GM12878 (cell line): ENCODE results near the gene GBA2. TPM values are rescaled to one million over a fixed set of nuclear protein-coding genes. Genes with fewer than 3 reads are reported as not detected.

Experiments
- ATF7 ChIP-seq: fragments of 450-650 bp; IDR thresholded peaks from 2 replicates; pipeline ENCODE4 v1.6.1; 2016; ENCODE audit warnings: low read depth, mild to moderate bottlenecking
- BCL11A ChIP-seq: IDR thresholded peaks from 2 replicates; pipeline ENCODE4 v1.6.1; 2011; ENCODE audit warnings: low read depth, low read length
- BHLHE40 ChIP-seq, 2 experiments: fragments of 450-650 bp in 1 of 2; IDR thresholded peaks; 2 replicates each; pipeline ENCODE4 v1.6.1; 2011 to 2017; ENCODE audit warnings: low read depth in 2 of 2, borderline replicate concordance in 1 of 2, improper control_type of control experiment in 1 of 2, low read length in 1 of 2, mild to moderate bottlenecking in 1 of 2
- CBFB ChIP-seq: IDR thresholded peaks from 2 replicates; pipeline ENCODE4 v1.6.1; 2016; ENCODE audit warnings: antibody characterized with exemption, low read depth
- CREM ChIP-seq: IDR thresholded peaks from 2 replicates; pipeline ENCODE4 v1.6.1; 2014; ENCODE audit warnings: antibody characterized with exemption, low read depth
- GABPA ChIP-seq: IDR thresholded peaks from 2 replicates; pipeline ENCODE4 v1.6.1; 2014; ENCODE audit warnings: antibody characterized with exemption, low read depth, mild to moderate bottlenecking, inconsistent platforms
- GATAD2B ChIP-seq: fragments of 450-650 bp; conservative IDR thresholded peaks from 2 replicates; pipeline ENCODE4 v1.6.1; 2017; ENCODE audit warnings: low read depth, mild to moderate bottlenecking, moderate library complexity
- HCFC1 ChIP-seq: fragments of 150-350 bp; IDR thresholded peaks from 2 replicates; pipeline ENCODE4 v1.6.1; 2014; ENCODE audit warnings: low read length
- HSF1 ChIP-seq: fragments of 150-350 bp; IDR thresholded peaks from 2 replicates; pipeline ENCODE4 v1.6.1; 2014; ENCODE audit warnings: mild to moderate bottlenecking, low read depth, low read length
- MEF2B ChIP-seq: fragments of 450-650 bp; IDR thresholded peaks from 2 replicates; pipeline ENCODE4 v1.6.1; 2018; ENCODE audit warnings: mild to moderate bottlenecking, moderate library complexity; ENCODE audit not compliant: partially characterized antibody, poor library complexity, severe bottlenecking
- MTA2 ChIP-seq: fragments of 450-650 bp; IDR thresholded peaks from 2 replicates; pipeline ENCODE4 v1.6.1; 2016; ENCODE audit warnings: low read depth, mild to moderate bottlenecking, moderate library complexity
- NR2F1 ChIP-seq: fragments of 450-650 bp; conservative IDR thresholded peaks from 2 replicates; pipeline ENCODE4 v1.6.1; 2017; ENCODE audit warnings: mild to moderate bottlenecking
- PML ChIP-seq: IDR thresholded peaks from 2 replicates; pipeline ENCODE4 v1.6.1; 2012; ENCODE audit warnings: low read length, inconsistent platforms
- POLR2A ChIP-seq: IDR thresholded peaks from 2 replicates; pipeline ENCODE4 v1.6.1; 2011; ENCODE audit warnings: low read depth, mild to moderate bottlenecking, low read length
- POLR2AphosphoS5 ChIP-seq: IDR thresholded peaks from 2 replicates; pipeline ENCODE4 v1.6.1; 2011; ENCODE audit warnings: mild to moderate bottlenecking, low read length, inconsistent platforms
- RB1 ChIP-seq: fragments of 450-650 bp; formaldehyde crosslinking; IDR thresholded peaks from 2 replicates; pipeline ENCODE4 v1.6.1; 2017; ENCODE audit warnings: mild to moderate bottlenecking, borderline replicate concordance
- RELA ChIP-seq: fragments of 450-650 bp; IDR thresholded peaks from 2 replicates; pipeline ENCODE4 v1.8.0; 2014; ENCODE audit warnings: borderline replicate concordance; ENCODE audit not compliant: partially characterized antibody
- SIN3A ChIP-seq: IDR thresholded peaks from 2 replicates; pipeline ENCODE4 v1.6.1; 2012; ENCODE audit warnings: low read depth, low read length, improper control_type of control experiment
- SMAD5 ChIP-seq: IDR thresholded peaks from 2 replicates; pipeline ENCODE4 v1.6.1; 2016; ENCODE audit warnings: antibody characterized with exemption, low read depth
- SPI1 ChIP-seq: IDR thresholded peaks from 2 replicates; pipeline ENCODE4 v1.6.1; 2011; ENCODE audit warnings: low read depth, mild to moderate bottlenecking, low read length, moderate library complexity, borderline replicate concordance; ENCODE audit not compliant: insufficient read depth
- TCF12 ChIP-seq: IDR thresholded peaks from 2 replicates; pipeline ENCODE4 v1.6.1; 2011; ENCODE audit warnings: low read depth, mild to moderate bottlenecking, low read length
- WRNIP1 ChIP-seq: IDR thresholded peaks from 2 replicates; pipeline ENCODE4 v1.6.1; 2011; ENCODE audit warnings: low read depth, low read length, improper control_type of control experiment, borderline replicate concordance
- YBX1 ChIP-seq: fragments of 450-650 bp; IDR thresholded peaks from 2 replicates; pipeline ENCODE4 v1.6.1; 2016; ENCODE audit warnings: antibody characterized with exemption
- polyA plus RNA-seq, 11 experiments: library from polyadenylated mRNA; depleted of rRNA in 4 of 11; unstranded in 6 of 11; stranded (reverse) in 5 of 11; fragments of >200 nt; fragmentation: Nextera tagmentation in 4 of 11; fragmentation: Illumina TruSeq in 1 of 11; extraction: Ambion mirVana in 4 of 11; extraction: Trizol in 1 of 11; gene quantifications; 1 replicate in 1 of 11; 2 replicates in 10 of 11; pipeline versions ENCODE4 v1.2.1 to v1.2.3, GENCODE V29; 2011 to 2016; ENCODE audit warnings: inconsistent platforms in 2 of 11, missing spikeins in 2 of 11, low read depth in 1 of 11
- total RNA-seq, 4 experiments: library from RNA; depleted of rRNA in 3 of 4; stranded (reverse); fragments of >200 nt in 3 of 4; fragmentation: Illumina TruSeq in 1 of 4; extraction: Trizol in 1 of 4; gene quantifications; 2 replicates each; pipeline versions ENCODE4 v1.2.1 to v1.2.3, GENCODE V29; 2013 to 2021
- TF ChIP-seq, protein P1 (sequence below): IDR thresholded peaks from 2 replicates; pipeline ENCODE4 v1.6.1; 2011; ENCODE audit warnings: borderline replicate concordance, low read depth, mild to moderate bottlenecking, moderate library complexity, mixed read lengths, low read length; ENCODE audit not compliant: insufficient read depth; ENCODE audit errors: extremely low read length
- TF ChIP-seq, protein P2 (sequence below): fragments of 450-650 bp; IDR thresholded peaks from 2 replicates; pipeline ENCODE4 v1.6.1; 2017; ENCODE audit warnings: low read depth, mild to moderate bottlenecking, moderate library complexity
- TF ChIP-seq, protein P3 (sequence below): fragments of 450-650 bp; IDR thresholded peaks from 2 replicates; pipeline ENCODE4 v1.6.1; 2016; ENCODE audit warnings: mild to moderate bottlenecking
- TF ChIP-seq, protein P4 (sequence below): IDR thresholded peaks from 2 replicates; pipeline ENCODE4 v1.6.1; 2012; ENCODE audit warnings: low read depth, low read length, improper control_type of control experiment

The GBA2 gene
- total and polyA plus RNA-seq, 10 of the 15 experiments (the other 5 are each of a cell fraction or from before 2014, with no cell fraction given), result 15.3 to 45.1 (median 29.1) TPM

- TF ChIP-seq MTA2 (peak; percentile 61), RELA (peak; percentile 47), BHLHE40 (IDR thresholded peaks at IDR 0.05; ENCODE audit: borderline replicate concordance in 1 of 2, low read depth in 2 of 2, low read length in 1 of 2) (no peak; a peak in 1 of 4 replicates), HSF1 (no peak), GABPA (no peak), POLR2A (peak; percentile 73), GATAD2B (peak; percentile 63), BCL11A (no peak), RB1 (peak; percentile 49; the same call in 1 of the 2 replicates), TCF12 (peak; percentile 66; the same call in 1 of the 2 replicates), PML (0 out of 2 replicates have a peak, but pooled peaks have one; percentile 55), MEF2B (peak; percentile 94), SIN3A (0 out of 2 replicates have a peak, but pooled peaks have one; percentile 33), CBFB (no peak), WRNIP1 (no peak), NR2F1 (peak; percentile 73; the same call in 1 of the 2 replicates), SPI1 (peak; percentile 2; the same call in 1 of the 2 replicates), SMAD5 (no peak), YBX1 (no peak), CREM (peak; percentile 26; the same call in 1 of the 2 replicates), HCFC1 (no peak), ATF7 (peak; percentile 57), POLR2AphosphoS5 (peak; percentile 79)
- TF ChIP-seq, protein P1, sequence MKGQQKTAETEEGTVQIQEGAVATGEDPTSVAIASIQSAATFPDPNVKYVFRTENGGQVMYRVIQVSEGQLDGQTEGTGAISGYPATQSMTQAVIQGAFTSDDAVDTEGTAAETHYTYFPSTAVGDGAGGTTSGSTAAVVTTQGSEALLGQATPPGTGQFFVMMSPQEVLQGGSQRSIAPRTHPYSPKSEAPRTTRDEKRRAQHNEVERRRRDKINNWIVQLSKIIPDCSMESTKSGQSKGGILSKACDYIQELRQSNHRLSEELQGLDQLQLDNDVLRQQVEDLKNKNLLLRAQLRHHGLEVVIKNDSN, result no peak
- TF ChIP-seq, protein P2, sequence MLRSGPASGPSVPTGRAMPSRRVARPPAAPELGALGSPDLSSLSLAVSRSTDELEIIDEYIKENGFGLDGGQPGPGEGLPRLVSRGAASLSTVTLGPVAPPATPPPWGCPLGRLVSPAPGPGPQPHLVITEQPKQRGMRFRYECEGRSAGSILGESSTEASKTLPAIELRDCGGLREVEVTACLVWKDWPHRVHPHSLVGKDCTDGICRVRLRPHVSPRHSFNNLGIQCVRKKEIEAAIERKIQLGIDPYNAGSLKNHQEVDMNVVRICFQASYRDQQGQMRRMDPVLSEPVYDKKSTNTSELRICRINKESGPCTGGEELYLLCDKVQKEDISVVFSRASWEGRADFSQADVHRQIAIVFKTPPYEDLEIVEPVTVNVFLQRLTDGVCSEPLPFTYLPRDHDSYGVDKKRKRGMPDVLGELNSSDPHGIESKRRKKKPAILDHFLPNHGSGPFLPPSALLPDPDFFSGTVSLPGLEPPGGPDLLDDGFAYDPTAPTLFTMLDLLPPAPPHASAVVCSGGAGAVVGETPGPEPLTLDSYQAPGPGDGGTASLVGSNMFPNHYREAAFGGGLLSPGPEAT, result peak; percentile 56; the same call in 1 of the 2 replicates
- TF ChIP-seq, protein P3, sequence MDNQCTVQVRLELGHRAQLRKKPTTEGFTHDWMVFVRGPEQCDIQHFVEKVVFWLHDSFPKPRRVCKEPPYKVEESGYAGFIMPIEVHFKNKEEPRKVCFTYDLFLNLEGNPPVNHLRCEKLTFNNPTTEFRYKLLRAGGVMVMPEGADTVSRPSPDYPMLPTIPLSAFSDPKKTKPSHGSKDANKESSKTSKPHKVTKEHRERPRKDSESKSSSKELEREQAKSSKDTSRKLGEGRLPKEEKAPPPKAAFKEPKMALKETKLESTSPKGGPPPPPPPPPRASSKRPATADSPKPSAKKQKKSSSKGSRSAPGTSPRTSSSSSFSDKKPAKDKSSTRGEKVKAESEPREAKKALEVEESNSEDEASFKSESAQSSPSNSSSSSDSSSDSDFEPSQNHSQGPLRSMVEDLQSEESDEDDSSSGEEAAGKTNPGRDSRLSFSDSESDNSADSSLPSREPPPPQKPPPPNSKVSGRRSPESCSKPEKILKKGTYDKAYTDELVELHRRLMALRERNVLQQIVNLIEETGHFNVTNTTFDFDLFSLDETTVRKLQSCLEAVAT, result peak; percentile 70; the same call in 1 of the 2 replicates
- TF ChIP-seq, protein P4, sequence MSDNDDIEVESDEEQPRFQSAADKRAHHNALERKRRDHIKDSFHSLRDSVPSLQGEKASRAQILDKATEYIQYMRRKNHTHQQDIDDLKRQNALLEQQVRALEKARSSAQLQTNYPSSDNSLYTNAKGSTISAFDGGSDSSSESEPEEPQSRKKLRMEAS, result 0 out of 2 replicates have a peak, but pooled peaks have one; percentile 4
Observed at GRCh38 chr9:35757226-35757891, 8.3 kb upstream of the GBA2 start (continued).
